Caco-2 (cell line): ENCODE data around the gene SMIM29. TPM values are rescaled to one million over a fixed set of nuclear protein-coding genes. Genes with fewer than 3 reads are reported as not detected.

Source experiments
- BruUV-seq: library from RNA; stranded (reverse); fragments of 400-500 nt; replicated peaks from 2 replicates; lab custom pipeline; 2021; lab: Mats Ljungman, UMichigan
- CTCF ChIA-PET: fragments of 300-600 bp; sonication (Branson Sonifier 250); formaldehyde crosslinking; loops from one replicate; lab custom pipeline; 2022; ENCODE audit warnings: antibody characterized with exemption; lab: Charles Lee
- POLR2A ChIA-PET: fragments of 300-600 bp; sonication (Branson Sonifier 250); formaldehyde crosslinking; loops from one replicate; lab custom pipeline; 2022; ENCODE audit warnings: antibody characterized with exemption; lab: Charles Lee
- DNase-seq, 2 experiments: peaks; one replicate each; pipeline versions ENCODE4 v3.0.0 to v3.0.0-alpha.2; 2020 to 2022
- H3K27me3 ChIP-seq: replicated peaks from 2 replicates; pipeline ENCODE4 v1.6.0; 2011; ENCODE audit warnings: low read length; ENCODE audit not compliant: control insufficient read depth, insufficient read depth
- H3K36me3 ChIP-seq: 2 replicates; pipeline ENCODE4 v1.5.1; 2011; ENCODE audit warnings: low read length; ENCODE audit not compliant: control insufficient read depth, insufficient read depth
- H3K4me1 ChIP-seq: fragments of 250-450 bp; sonication (Bioruptor Pico); 2 replicates; pipeline ENCODE4 v1.5.1; 2020; ENCODE audit warnings: mild to moderate bottlenecking
- H3K4me3 ChIP-seq: 2 replicates; pipeline ENCODE4 v1.5.1; 2011; ENCODE audit warnings: low read depth, mild to moderate bottlenecking, control low read depth, low read length
- H3K9me3 ChIP-seq: fragments of 250-450 bp; sonication (Bioruptor Pico); 2 replicates; pipeline ENCODE4 v1.5.1; 2020; ENCODE audit warnings: mild to moderate bottlenecking, moderate library complexity
- H3K27ac Mint-ChIP-seq: one replicate; pipeline ENCODE4 v1.8.0; 2022; ENCODE audit warnings: mixed read lengths; ENCODE audit not compliant: unreplicated experiment
- H3K27me3 Mint-ChIP-seq: one replicate; pipeline ENCODE4 v1.8.0; 2022; ENCODE audit warnings: mixed read lengths; ENCODE audit not compliant: insufficient read depth, unreplicated experiment
- H3K36me3 Mint-ChIP-seq: one replicate; pipeline ENCODE4 v1.8.0; 2022; ENCODE audit warnings: mild to moderate bottlenecking, mixed read lengths; ENCODE audit not compliant: insufficient read depth, unreplicated experiment
- H3K4me1 Mint-ChIP-seq: one replicate; pipeline ENCODE4 v1.8.0; 2022; ENCODE audit warnings: low read depth, mixed read lengths; ENCODE audit not compliant: unreplicated experiment
- H3K4me3 Mint-ChIP-seq: one replicate; pipeline ENCODE4 v1.8.0; 2022; ENCODE audit warnings: mild to moderate bottlenecking, moderate library complexity, mixed read lengths; ENCODE audit not compliant: unreplicated experiment
- H3K9me3 Mint-ChIP-seq: one replicate; pipeline ENCODE4 v1.8.0; 2022; ENCODE audit warnings: mixed read lengths; ENCODE audit not compliant: unreplicated experiment
- intact Hi-C: fragments of 100-400 bp; cut with micrococcal nuclease; formaldehyde crosslinking; loops from one replicate; pipeline ENCODE4 v1.10.0; 2022; ENCODE audit not compliant: unreplicated experiment
- total RNA-seq: library from RNA; stranded (reverse); gene quantifications from 2 replicates; pipeline ENCODE4 v1.2.3, GENCODE V29; 2022
- TF ChIP-seq, protein P1 (sequence below), 2 experiments: fragments of 200-600 bp in 1 of 2; IDR thresholded peaks; 1 replicate in 1 of 2; 2 replicates in 1 of 2; pipeline versions ENCODE4 v1.5.1 to v1.8.0; 2011 to 2022; ENCODE audit warnings: antibody characterized with exemption in 1 of 2, control low read depth in 1 of 2, inconsistent platforms in 1 of 2, low read depth in 1 of 2, low read length in 1 of 2, mild to moderate bottlenecking in 1 of 2, moderate library complexity in 1 of 2; ENCODE audit not compliant: insufficient read depth in 1 of 2, severe bottlenecking in 1 of 2, unreplicated experiment in 1 of 2

Gene SMIM29
- total RNA-seq, 1 experiment from 2014 or later = 16.0 TPM

DNA sequence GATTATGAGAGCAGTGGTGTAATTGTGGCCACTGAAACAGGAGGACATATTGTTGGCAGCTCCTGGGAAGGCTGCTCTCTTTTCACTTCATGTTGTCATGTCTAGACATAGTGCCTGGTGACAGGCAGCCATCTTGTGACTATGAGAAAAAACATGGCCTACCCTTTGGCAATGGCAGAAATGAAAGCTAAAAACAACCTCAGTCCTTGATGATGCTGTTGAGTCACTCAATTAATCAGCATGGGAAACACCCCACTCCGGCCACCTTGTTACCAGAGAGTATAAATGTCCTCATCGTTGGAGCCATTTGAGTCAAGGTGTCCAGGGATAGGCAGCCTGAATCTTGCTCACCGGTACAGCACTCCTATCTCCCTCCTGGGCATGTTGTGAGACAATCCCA is 43.3 kb downstream of the SMIM29 start:
- peaks cover 17% of the 10 kb centered on the region for H3K9me3 Mint-ChIP-seq
- TF ChIP-seq, protein P1, sequence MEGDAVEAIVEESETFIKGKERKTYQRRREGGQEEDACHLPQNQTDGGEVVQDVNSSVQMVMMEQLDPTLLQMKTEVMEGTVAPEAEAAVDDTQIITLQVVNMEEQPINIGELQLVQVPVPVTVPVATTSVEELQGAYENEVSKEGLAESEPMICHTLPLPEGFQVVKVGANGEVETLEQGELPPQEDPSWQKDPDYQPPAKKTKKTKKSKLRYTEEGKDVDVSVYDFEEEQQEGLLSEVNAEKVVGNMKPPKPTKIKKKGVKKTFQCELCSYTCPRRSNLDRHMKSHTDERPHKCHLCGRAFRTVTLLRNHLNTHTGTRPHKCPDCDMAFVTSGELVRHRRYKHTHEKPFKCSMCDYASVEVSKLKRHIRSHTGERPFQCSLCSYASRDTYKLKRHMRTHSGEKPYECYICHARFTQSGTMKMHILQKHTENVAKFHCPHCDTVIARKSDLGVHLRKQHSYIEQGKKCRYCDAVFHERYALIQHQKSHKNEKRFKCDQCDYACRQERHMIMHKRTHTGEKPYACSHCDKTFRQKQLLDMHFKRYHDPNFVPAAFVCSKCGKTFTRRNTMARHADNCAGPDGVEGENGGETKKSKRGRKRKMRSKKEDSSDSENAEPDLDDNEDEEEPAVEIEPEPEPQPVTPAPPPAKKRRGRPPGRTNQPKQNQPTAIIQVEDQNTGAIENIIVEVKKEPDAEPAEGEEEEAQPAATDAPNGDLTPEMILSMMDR (IDR thresholded peaks at IDR 0.05; ENCODE audit: insufficient read depth in 1 of 2, low read depth in 1 of 2, low read length in 1 of 2, severe bottlenecking in 1 of 2, unreplicated experiment in 1 of 2) = no peak
- intact Hi-C loops = no loop called here
- H3K4me3 Mint-ChIP-seq = no peak overlapping the region
- H3K27me3 ChIP-seq = no peaks in the 10 kb centered on the region
- ChIA-PET POLR2A (no interaction called here), CTCF (no interaction called here)
- DNase-seq = no peak
- H3K27me3 Mint-ChIP-seq = no peaks in the 10 kb centered on the region
- no peaks in the 10 kb centered on the region for H3K36me3 Mint-ChIP-seq
- no peaks in the 10 kb centered on the region for H3K4me1 Mint-ChIP-seq
- BruUV-seq = no TSS peak
- H3K4me1 ChIP-seq = no peaks in the 10 kb centered on the region
- H3K36me3 ChIP-seq = no peaks in the 10 kb centered on the region
- H3K4me3 ChIP-seq = no peak overlapping the region
- H3K9me3 ChIP-seq = no peaks in the 10 kb centered on the region
- H3K27ac Mint-ChIP-seq = no peak overlapping the region

DNA sequence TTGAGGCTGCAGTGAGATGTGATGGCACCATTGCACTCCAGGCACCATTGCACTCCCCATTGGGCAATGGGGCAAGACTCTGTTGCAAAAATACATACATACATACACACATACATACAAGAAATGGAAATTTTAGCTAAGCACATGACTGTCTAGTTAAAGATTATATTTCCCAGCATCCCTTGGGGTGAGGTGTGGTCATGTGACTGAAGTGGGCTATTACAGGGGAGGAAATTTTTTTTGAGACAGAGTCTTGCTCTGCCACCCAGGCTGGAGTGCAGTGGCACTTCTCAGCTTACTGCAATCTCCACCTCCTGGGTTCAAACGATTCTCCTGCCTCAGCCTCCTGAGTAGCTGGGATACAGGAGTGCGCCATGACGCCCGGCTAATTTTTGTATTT is 44.1 kb downstream of the SMIM29 start:
- H3K4me3 ChIP-seq = no peak overlapping the region
- no peak overlapping the region for H3K4me3 Mint-ChIP-seq
- TF ChIP-seq, protein P1 (IDR thresholded peaks at IDR 0.05; ENCODE audit: insufficient read depth in 1 of 2, low read depth in 1 of 2, low read length in 1 of 2, severe bottlenecking in 1 of 2, unreplicated experiment in 1 of 2) = no peak
- no peaks in the 10 kb centered on the region for H3K36me3 Mint-ChIP-seq
- no peak for DNase-seq
- no peaks in the 10 kb centered on the region for H3K4me1 ChIP-seq
- no TSS peak for BruUV-seq
- H3K36me3 ChIP-seq = no peaks in the 10 kb centered on the region
- peaks cover 17% of the 10 kb centered on the region for H3K9me3 Mint-ChIP-seq
- ChIA-PET CTCF (no interaction called here), POLR2A (no interaction called here)
- H3K27ac Mint-ChIP-seq = no peak overlapping the region
- intact Hi-C loops = no loop called here
- no peaks in the 10 kb centered on the region for H3K4me1 Mint-ChIP-seq
- no peaks in the 10 kb centered on the region for H3K27me3 Mint-ChIP-seq
- no peaks in the 10 kb centered on the region for H3K9me3 ChIP-seq
- no peaks in the 10 kb centered on the region for H3K27me3 ChIP-seq

DNA sequence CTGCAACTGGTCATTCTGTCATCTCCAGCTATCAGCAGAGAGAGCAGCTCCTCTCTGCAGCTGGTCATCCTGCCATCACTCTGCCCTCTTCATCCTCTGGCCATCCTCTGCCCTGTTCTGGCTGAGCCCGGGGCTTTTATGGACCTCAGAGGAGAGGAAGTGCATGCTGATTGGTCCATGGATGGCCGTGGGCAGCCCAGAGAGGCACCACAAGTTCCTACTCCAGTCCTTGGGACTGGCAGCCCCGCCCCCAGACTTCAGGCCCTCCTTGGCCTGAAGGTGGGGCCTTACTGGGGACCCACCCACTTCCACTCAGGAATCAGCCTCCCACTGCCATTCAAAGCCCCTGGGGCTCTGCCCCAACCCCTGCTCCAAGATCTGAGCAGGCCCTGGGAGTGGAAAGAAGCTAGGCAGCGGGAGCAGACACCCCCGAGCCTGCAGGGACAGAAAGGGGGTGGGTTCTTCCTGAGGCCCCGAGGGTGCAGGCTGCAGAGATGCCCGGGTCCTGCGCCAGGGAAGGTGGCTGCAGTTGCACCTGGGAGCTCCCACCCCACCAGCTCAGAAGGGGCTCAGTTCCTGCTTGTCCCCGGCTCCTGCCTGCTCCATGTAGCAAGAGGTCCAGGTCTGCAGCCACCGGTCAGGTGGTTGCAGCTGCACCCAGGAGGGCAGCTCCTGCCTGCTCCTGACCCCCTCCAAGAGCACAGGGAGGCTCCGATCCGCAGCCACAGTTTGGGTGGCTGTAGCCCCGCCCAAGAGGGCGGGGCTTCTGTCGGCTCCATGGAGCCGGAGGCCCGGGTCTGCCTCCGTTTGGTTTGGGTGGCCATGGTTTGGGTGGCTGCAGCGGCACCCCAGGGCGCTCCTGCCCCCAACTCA is 46.2 kb downstream of the SMIM29 start:
- Mint-ChIP-seq H3K27me3 (no peaks in the 10 kb centered on the region), H3K9me3 (peaks cover 17% of the 10 kb centered on the region), H3K4me1 (no peaks in the 10 kb centered on the region), H3K27ac (no peak overlapping the region), H3K36me3 (no peaks in the 10 kb centered on the region), H3K4me3 (no peak overlapping the region)
- CTCF ChIA-PET = interaction anchor here (0.6 to 2.2 kb wide), 2 partner anchors 39 to 213 kb away, joined by 4 to 10 read pairs; no protein-coding TSS in a partner anchor
- Histone ChIP-seq H3K36me3 (no peaks in the 10 kb centered on the region), H3K9me3 (no peaks in the 10 kb centered on the region), H3K4me3 (no peak overlapping the region), H3K4me1 (no peaks in the 10 kb centered on the region), H3K27me3 (no peaks in the 10 kb centered on the region)
- no peak for DNase-seq
- BruUV-seq = no TSS peak
- TF ChIP-seq, protein P1 (IDR thresholded peaks at IDR 0.05; ENCODE audit: insufficient read depth in 1 of 2, low read depth in 1 of 2, low read length in 1 of 2, severe bottlenecking in 1 of 2, unreplicated experiment in 1 of 2) = no peak
- intact Hi-C loops = no loop called here
- POLR2A ChIA-PET = interaction anchor here (0.6 kb wide), 1 partner anchor 485 kb away, joined by 6 read pairs; no protein-coding TSS in a partner anchor
